IPS-18a (cell line): ENCODE data around the gene PATL2.
"Not testable (repeated sequence)": the region's sequence is repeated elsewhere in the genome, so short reads cannot be mapped to it uniquely, and the experiment has no call there.

Source experiments
- H3K27ac ChIP-seq: one replicate; pipeline ENCODE4 v1.5.1; 2013; ENCODE audit warnings: low read length
- H3K27me3 ChIP-seq: one replicate; pipeline ENCODE4 v1.6.1; 2013; ENCODE audit warnings: mild to moderate bottlenecking, low read length; ENCODE audit not compliant: control insufficient read depth, insufficient read depth
- H3K36me3 ChIP-seq: one replicate; pipeline ENCODE4 v1.6.1; 2013; ENCODE audit warnings: low read depth, low read length; ENCODE audit not compliant: control insufficient read depth
- H3K4me1 ChIP-seq: one replicate; pipeline ENCODE4 v1.6.1; 2013; ENCODE audit warnings: low read depth, low read length; ENCODE audit not compliant: control insufficient read depth
- H3K4me3 ChIP-seq: one replicate; pipeline ENCODE4 v1.5.1; 2013; ENCODE audit warnings: low read length
- H3K9ac ChIP-seq: one replicate; pipeline ENCODE4 v1.6.1; 2013; ENCODE audit warnings: mild to moderate bottlenecking, low read length, moderate library complexity
- H3K9me3 ChIP-seq: one replicate; pipeline ENCODE4 v1.6.1; 2013; ENCODE audit warnings: low read depth, low read length; ENCODE audit not compliant: control insufficient read depth

PATL2 gene

DNA sequence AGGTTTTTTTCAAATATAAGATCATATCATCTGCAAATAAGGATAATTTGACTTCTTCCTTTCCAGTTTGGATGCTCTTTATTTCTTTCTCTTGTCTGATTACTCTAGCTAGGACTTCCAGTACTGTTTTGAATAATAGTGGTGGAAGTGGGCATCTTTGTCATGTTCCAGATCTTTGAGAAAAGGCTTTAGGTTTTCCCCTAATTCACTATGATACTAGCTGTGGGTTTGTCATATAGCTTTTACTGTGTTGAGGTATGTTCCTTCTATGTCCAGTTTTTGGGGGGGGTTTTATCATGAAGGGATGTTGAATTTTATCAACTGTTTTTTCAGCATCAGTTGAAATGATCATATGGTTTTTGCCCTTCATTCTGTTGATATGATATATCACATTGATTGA is 10.4 kb downstream of the PATL2 start:
- H3K9me3 ChIP-seq, H3K4me3 ChIP-seq, H3K27me3 ChIP-seq, H3K27ac ChIP-seq, H3K36me3 ChIP-seq, H3K4me1 ChIP-seq, H3K9ac ChIP-seq: not testable (repeated sequence)

DNA sequence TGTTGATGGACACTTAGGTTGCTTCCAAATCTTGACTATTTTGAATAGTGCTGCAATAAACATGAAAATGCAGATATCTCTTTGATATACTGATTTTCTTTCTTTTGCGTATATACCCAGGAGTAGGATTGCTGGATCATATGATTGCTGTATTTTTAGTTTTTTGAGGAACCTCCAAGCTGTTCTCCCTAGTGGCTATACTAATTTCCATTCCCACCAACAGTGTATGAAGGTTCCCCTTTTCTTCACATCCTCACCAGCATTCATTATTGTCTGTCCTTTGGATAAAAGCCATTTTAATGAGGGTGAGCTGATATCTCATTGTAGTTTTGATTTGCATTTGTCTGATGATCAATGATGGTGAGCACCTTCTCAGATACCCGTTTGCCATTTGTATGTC is 12.5 kb downstream of the PATL2 start:
- H3K4me1 ChIP-seq, result no peaks in the 10 kb centered on the region
- no peak overlapping the region for H3K9ac ChIP-seq
- H3K27me3 ChIP-seq, result no peaks in the 10 kb centered on the region
- H3K27ac ChIP-seq, result no peak overlapping the region
- no peak overlapping the region for H3K4me3 ChIP-seq
- H3K36me3 ChIP-seq, result no peaks in the 10 kb centered on the region
- no peaks in the 10 kb centered on the region for H3K9me3 ChIP-seq

DNA sequence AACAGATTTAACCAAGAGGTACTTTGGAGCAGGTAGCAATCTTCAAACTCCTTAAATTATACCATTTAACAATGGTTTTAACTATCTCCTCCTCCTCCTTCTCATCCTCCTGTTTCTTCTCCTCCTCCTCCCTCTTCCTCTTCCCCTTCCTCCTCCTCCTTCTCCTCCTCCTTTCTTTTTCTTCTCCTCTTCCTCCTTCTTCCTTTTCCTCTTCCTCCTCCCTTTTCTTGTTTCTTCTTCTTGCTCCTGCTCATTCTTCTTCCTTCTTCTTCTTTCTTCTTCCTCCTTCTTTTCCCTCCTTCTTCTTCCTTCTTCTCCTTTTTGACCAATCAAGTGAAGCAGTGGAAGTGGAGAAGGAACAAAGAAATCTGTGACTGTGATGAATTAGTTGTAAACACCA is 14.1 kb downstream of the PATL2 start:
- Histone ChIP-seq H3K4me3 (no peak overlapping the region), H3K9ac (no peak overlapping the region), H3K27ac (no peak overlapping the region), H3K36me3 (no peaks in the 10 kb centered on the region), H3K9me3 (no peaks in the 10 kb centered on the region), H3K4me1 (no peaks in the 10 kb centered on the region), H3K27me3 (no peaks in the 10 kb centered on the region)

DNA sequence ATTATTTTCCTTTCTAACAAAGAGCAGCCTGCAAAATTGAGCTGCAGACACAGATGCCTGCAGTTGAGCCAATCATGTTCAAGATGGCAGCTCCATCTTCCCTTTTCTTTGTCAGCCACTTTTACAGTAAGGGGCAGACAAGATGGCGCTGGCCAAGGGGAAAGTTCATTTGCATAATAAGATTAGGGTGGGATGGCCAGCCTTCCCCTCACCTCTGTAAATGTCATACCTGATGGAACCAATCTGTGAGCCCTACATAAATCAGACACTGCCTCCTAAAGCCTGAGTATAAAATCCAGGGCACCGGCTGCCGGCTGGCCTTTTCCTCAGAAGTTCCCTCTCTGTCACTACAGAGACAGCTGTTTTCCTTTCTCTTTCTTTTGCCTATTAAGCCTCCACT is 15.8 kb downstream of the PATL2 start:
- Histone ChIP-seq H3K4me3 (no peak overlapping the region), H3K4me1 (no peaks in the 10 kb centered on the region), H3K27me3 (no peaks in the 10 kb centered on the region)

DNA sequence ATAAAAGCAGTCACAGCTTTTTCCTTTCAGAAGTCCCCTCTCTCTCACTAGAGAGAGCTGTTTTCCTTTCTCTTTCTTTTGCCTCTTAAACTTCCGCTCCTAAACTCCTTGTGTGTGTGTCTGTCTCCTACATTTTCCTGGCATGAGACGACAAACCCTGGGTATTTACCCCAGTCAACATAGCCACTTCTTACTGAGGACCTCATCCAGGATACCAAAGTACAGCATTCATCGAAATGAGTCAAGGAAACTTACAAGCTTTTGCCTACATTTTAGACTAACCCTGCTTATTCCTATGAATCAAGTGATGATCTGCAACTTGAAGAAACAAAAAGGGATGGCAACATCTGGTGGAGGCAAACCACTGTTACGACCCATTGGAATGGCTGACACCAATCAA is 16.7 kb downstream of the PATL2 start:
- no peaks in the 10 kb centered on the region for H3K36me3 ChIP-seq
- no peak overlapping the region for H3K9ac ChIP-seq
- H3K9me3 ChIP-seq, result no peaks in the 10 kb centered on the region
- no peaks in the 10 kb centered on the region for H3K27me3 ChIP-seq
- H3K4me1 ChIP-seq, result no peaks in the 10 kb centered on the region
- H3K4me3 ChIP-seq, result no peak overlapping the region
- H3K27ac ChIP-seq, result no peak overlapping the region

More for the DNA sequence above, 15.8 kb downstream of the PATL2 start:
- Histone ChIP-seq H3K9ac (no peak overlapping the region), H3K36me3 (no peaks in the 10 kb centered on the region), H3K9me3 (no peaks in the 10 kb centered on the region), H3K27ac (no peak overlapping the region)

DNA sequence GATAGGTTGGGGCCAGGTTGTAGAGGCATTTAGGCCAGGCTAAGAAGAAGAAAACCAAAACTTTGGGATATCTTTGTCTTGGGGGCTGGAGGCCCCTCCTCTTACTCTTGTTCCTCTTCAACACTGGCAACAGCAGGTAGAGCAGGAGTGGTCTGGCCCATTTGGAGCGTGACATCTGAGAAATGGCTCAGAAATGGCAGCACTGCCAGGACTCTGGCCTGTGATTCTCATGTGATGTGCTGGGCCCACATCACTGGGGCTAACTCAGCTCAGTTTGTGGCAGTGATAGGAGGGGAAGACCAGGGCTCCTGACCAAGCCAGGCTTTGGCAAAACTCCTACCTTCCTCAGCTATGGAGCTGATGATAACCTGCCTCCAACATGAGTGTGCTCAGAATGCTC is 18.5 kb downstream of the PATL2 start:
- no peak overlapping the region for H3K9ac ChIP-seq
- no peak overlapping the region for H3K27ac ChIP-seq
- H3K9me3 ChIP-seq, result no peaks in the 10 kb centered on the region
- H3K36me3 ChIP-seq, result no peaks in the 10 kb centered on the region
- no peaks in the 10 kb centered on the region for H3K27me3 ChIP-seq
- no peaks in the 10 kb centered on the region for H3K4me1 ChIP-seq
- H3K4me3 ChIP-seq, result no peak overlapping the region

DNA sequence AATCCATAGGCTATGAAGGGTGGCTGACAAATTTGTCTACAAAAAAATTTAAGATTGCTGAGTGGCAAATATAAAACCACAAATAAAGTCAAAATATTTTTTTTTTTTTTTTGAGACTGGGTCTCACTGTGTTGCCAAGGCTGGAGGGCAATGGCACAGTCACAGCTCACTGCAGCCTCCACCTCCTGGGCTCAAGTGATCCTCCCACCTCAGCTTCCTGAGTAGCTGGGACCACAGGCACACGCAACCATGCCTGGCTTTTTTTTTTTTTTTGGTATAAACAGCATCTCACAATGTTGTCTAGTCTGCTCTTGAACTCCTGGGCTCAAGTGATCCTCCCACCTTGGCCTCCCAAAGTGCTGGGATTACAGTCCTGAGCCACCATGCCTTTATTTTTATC is 20.9 kb downstream of the PATL2 start:
- H3K36me3 ChIP-seq, H3K27me3 ChIP-seq, H3K9ac ChIP-seq, H3K4me1 ChIP-seq, H3K4me3 ChIP-seq, H3K27ac ChIP-seq, H3K9me3 ChIP-seq: not testable (repeated sequence)

DNA sequence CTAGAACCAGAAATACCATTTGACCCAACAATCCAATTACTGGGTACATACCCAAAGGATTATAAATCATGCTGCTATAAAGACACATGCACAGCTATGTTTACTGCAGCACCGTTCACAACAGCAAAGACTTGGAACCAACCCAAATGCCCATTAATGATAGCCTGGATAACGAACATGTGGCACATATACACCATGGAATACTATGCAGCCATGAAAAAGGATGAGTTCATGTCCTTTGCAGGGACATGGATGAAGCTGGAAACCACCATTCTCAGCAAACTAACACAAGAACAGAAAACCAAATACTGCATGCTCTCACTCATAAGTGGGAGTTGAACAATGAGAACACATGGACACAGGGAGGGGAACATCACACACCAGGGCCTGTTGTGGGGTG is 21.8 kb downstream of the PATL2 start:
- H3K27ac ChIP-seq, H3K27me3 ChIP-seq, H3K36me3 ChIP-seq, H3K9me3 ChIP-seq, H3K4me1 ChIP-seq, H3K4me3 ChIP-seq, H3K9ac ChIP-seq: not testable (repeated sequence)

DNA sequence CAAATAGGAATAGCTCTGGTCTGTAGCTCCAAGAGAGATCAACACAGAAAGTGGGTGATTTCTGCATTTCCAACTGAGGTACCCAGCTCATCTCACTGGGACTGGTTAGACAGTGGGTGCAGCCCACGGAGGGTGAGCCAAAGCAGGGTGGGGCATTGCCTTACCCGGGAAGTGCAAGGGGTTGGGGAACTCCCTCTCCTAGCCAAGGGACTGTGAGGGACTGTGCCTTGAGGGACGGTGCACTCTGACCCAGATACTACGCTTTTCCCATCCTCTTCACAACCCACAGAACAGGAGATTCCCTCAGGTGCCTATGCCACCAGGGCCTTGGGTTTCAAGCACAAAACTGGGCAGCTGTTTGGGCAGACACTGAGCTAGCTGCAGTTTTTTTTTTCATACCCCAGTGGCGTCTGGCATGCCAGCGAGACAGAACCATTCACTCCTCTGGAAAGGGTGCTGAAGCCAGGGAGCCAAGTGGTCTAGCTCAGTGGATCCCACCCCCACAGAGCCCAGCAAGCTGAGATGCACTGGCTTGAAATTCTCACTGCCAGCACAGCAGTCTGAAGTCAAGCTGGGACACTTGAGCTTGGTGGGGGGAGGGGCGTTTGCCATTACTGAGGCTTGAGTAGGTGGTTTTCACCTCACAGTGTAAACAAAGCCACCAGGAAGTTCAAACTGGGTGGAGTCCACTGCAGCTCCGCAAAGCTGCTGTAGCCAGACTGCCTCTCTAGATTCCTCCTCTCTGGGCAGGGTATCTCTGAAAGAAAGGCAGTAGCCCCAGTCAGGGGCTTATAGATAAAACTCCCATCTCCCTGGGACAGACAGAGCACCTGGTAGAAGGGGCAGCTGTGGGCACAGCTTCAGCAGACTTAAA is 28.1 kb downstream of the PATL2 start:
- H3K27me3 ChIP-seq, H3K9me3 ChIP-seq, H3K36me3 ChIP-seq, H3K27ac ChIP-seq, H3K9ac ChIP-seq, H3K4me1 ChIP-seq: not testable (repeated sequence)
- H3K4me3 ChIP-seq, result peak overlapping the region; percentile 17

DNA sequence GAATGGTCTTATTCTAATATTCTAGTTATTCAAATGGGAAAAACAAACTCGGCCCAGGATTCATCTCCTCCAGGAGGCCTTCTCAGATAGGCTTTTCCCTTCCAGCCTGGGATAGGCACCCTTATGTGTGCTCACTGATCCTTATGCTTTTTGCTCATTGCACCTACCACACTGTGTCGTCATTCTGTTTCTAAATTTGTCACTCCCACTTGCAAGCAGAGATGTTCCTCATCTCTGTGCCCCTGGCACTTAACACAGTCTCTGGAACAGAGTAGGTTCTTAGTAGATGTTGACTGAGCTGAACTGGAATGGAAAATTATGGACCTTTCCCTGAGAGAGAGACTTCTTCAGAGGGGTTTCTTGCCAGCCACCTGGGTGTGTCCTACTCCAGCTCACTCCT is 28.9 kb downstream of the PATL2 start:
- H3K9ac ChIP-seq, result no peak overlapping the region
- peaks cover 7% of the 10 kb centered on the region for H3K4me1 ChIP-seq
- no peaks in the 10 kb centered on the region for H3K9me3 ChIP-seq
- H3K36me3 ChIP-seq, result no peaks in the 10 kb centered on the region
- H3K27ac ChIP-seq, result no peak overlapping the region
- H3K4me3 ChIP-seq, result no peak overlapping the region
- no peaks in the 10 kb centered on the region for H3K27me3 ChIP-seq

DNA sequence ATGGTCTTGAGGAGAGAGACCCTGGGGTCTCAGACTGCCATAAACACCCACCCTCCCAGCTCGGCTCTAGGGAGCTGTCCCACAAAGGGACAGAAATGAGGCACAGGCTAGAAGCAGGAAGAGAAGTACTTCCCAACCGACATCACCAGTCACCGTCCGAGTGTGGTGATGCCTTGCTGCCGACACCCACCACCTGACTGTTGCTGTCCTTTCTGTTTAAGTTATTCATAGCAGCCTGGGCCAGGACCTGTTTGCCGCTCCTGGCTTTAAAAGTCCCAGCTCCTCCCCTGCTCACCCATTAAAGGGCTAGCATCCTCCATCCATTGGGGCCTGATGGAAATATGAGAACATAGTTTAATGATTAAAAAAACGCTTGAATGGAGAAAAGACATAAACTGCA is 34.4 kb downstream of the PATL2 start:
- Histone ChIP-seq H3K9me3 (no peaks in the 10 kb centered on the region), H3K4me1 (no peaks in the 10 kb centered on the region), H3K27ac (no peak overlapping the region), H3K36me3 (no peaks in the 10 kb centered on the region), H3K9ac (no peak overlapping the region), H3K4me3 (no peak overlapping the region), H3K27me3 (no peaks in the 10 kb centered on the region)

DNA sequence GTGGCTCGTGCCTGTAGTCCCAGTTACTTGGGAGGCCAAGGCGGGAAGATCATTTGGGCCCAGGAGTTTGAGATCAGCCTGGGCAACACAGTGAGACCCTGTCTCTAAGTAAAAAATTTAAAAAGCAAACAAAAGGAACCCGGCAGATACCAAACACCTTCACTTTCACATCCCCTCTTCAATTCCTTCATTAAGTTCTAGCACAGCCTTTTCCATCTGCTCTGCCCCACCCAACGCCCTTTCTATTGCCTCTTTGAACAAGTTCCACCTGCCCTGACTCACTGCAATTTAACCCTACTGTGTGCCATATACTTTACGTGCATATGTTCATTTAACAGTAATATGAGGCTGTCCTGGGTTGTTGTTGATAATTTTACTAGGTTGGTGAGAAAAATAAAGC is 35.2 kb downstream of the PATL2 start:
- Histone ChIP-seq H3K9ac (no peak overlapping the region), H3K4me3 (no peak overlapping the region), H3K27me3 (no peaks in the 10 kb centered on the region), H3K27ac (no peak overlapping the region), H3K36me3 (no peaks in the 10 kb centered on the region), H3K9me3 (no peaks in the 10 kb centered on the region), H3K4me1 (no peaks in the 10 kb centered on the region)
